Ishikawa (cell line): Measurements from ENCODE around the gene TXNL1.

Experiments used
- CEBPB ChIP-seq: IDR thresholded peaks from 2 replicates; pipeline ENCODE4 v1.6.1; 2012
- CREB1 ChIP-seq: IDR thresholded peaks from 2 replicates; pipeline ENCODE4 v1.6.1; 2012; ENCODE audit warnings: low read depth
- EGR1 ChIP-seq: IDR thresholded peaks from 2 replicates; pipeline ENCODE4 v1.6.1; 2012
- EP300 ChIP-seq: IDR thresholded peaks from 2 replicates; pipeline ENCODE4 v1.6.1; 2012; ENCODE audit warnings: borderline replicate concordance
- FOXM1 ChIP-seq: IDR thresholded peaks from 2 replicates; pipeline ENCODE4 v1.6.1; 2012; ENCODE audit warnings: low read depth, borderline replicate concordance
- NFIC ChIP-seq: IDR thresholded peaks from 2 replicates; pipeline ENCODE4 v1.6.1; 2012
- RAD21 ChIP-seq: IDR thresholded peaks from 2 replicates; pipeline ENCODE4 v1.6.1; 2012; ENCODE audit warnings: low read depth
- TAF1 ChIP-seq: IDR thresholded peaks from 2 replicates; pipeline ENCODE4 v1.6.1; 2012; ENCODE audit warnings: low read depth, mild to moderate bottlenecking
- TCF12 ChIP-seq: IDR thresholded peaks from 2 replicates; pipeline ENCODE4 v1.6.1; 2012; ENCODE audit warnings: low read depth
- TEAD4 ChIP-seq: IDR thresholded peaks from 2 replicates; pipeline ENCODE4 v1.6.1; 2012
- YY1 ChIP-seq: IDR thresholded peaks from 2 replicates; pipeline ENCODE4 v1.6.1; 2012; ENCODE audit warnings: low read depth
- ZBTB7A ChIP-seq: IDR thresholded peaks from 2 replicates; pipeline ENCODE4 v1.6.1; 2012; ENCODE audit warnings: low read depth
- TF ChIP-seq, protein P1 (sequence below): IDR thresholded peaks from 2 replicates; pipeline ENCODE4 v1.6.1; 2012; ENCODE audit warnings: low read depth, mild to moderate bottlenecking
- TF ChIP-seq, protein P2 (sequence below): IDR thresholded peaks from 2 replicates; pipeline ENCODE4 v1.6.1; 2012
- TF ChIP-seq, protein P3 (sequence below): IDR thresholded peaks from 2 replicates; pipeline ENCODE4 v1.6.1; 2012

The TXNL1 gene

DNA sequence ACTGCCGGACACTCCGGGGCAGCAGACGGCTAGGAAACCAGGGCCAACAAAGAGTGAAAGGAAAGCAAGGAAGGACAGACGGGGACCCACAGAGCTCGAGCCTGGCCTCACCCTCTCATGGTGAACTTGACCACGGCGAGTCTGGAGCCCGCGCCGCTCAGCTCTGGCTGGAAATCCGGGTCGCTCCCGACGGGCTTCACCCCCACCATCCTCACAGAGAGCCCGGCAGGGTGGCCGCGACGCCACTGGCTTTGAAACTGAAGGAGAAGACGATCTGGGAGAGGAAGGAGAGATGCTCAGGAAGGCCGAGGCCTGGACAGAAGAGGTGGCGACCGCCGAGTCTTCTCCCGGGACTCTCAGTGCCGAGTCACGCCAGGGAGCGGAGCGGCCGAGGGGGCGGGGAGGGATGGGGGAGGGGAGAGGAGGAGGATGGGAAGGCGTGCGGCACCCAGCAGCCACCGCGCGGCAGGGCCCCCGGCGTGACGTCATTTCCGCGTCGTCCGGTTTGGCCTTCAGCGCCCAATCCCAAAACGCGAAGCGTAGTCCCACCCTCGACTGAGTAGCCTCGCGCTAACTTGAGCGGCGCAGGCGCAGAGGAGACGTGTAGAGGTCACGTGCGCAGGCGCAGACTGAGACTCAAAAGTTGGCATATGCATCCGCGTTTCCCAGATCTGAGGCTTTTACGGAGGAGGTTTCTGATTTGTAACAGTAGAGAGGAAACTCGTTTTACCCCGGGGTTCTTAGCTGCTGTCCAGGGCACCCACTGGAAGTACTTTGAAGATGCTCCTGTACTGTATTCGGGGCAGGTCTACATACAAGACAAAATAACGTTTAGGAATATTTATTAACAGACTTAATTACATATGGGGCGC lies at the start of gene TXNL1:
Gene TXNL1, minus strand, starts transcription at position 361 of the 872 bp plus-strand sequence. Its CDS starts 152 bp downstream, at position 209.
- TF ChIP-seq CREB1, result peak; percentile 88
- TF ChIP-seq FOXM1, result peak; percentile 68; the same call in 1 of the 2 replicates
- TF ChIP-seq EGR1, result no peak
- TF ChIP-seq RAD21, result no peak
- peak; percentile 76 for TF ChIP-seq TCF12
- TF ChIP-seq EP300, result no peak
- TF ChIP-seq ZBTB7A, result no peak
- TF ChIP-seq TEAD4, result no peak
- TF ChIP-seq, protein P1, sequence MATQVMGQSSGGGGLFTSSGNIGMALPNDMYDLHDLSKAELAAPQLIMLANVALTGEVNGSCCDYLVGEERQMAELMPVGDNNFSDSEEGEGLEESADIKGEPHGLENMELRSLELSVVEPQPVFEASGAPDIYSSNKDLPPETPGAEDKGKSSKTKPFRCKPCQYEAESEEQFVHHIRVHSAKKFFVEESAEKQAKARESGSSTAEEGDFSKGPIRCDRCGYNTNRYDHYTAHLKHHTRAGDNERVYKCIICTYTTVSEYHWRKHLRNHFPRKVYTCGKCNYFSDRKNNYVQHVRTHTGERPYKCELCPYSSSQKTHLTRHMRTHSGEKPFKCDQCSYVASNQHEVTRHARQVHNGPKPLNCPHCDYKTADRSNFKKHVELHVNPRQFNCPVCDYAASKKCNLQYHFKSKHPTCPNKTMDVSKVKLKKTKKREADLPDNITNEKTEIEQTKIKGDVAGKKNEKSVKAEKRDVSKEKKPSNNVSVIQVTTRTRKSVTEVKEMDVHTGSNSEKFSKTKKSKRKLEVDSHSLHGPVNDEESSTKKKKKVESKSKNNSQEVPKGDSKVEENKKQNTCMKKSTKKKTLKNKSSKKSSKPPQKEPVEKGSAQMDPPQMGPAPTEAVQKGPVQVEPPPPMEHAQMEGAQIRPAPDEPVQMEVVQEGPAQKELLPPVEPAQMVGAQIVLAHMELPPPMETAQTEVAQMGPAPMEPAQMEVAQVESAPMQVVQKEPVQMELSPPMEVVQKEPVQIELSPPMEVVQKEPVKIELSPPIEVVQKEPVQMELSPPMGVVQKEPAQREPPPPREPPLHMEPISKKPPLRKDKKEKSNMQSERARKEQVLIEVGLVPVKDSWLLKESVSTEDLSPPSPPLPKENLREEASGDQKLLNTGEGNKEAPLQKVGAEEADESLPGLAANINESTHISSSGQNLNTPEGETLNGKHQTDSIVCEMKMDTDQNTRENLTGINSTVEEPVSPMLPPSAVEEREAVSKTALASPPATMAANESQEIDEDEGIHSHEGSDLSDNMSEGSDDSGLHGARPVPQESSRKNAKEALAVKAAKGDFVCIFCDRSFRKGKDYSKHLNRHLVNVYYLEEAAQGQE, result no peak
- 0 out of 2 replicates have a peak, but pooled peaks have one; percentile 9 for TF ChIP-seq YY1
- TF ChIP-seq, protein P2, sequence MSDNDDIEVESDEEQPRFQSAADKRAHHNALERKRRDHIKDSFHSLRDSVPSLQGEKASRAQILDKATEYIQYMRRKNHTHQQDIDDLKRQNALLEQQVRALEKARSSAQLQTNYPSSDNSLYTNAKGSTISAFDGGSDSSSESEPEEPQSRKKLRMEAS, result peak; percentile 74
- TF ChIP-seq NFIC, result 0 out of 2 replicates have a peak, but pooled peaks have one; percentile 22
- TF ChIP-seq, protein P3, sequence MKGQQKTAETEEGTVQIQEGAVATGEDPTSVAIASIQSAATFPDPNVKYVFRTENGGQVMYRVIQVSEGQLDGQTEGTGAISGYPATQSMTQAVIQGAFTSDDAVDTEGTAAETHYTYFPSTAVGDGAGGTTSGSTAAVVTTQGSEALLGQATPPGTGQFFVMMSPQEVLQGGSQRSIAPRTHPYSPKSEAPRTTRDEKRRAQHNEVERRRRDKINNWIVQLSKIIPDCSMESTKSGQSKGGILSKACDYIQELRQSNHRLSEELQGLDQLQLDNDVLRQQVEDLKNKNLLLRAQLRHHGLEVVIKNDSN, result peak; percentile 96
- TF ChIP-seq CEBPB, result no peak
- TF ChIP-seq TAF1, result peak; percentile 78

DNA sequence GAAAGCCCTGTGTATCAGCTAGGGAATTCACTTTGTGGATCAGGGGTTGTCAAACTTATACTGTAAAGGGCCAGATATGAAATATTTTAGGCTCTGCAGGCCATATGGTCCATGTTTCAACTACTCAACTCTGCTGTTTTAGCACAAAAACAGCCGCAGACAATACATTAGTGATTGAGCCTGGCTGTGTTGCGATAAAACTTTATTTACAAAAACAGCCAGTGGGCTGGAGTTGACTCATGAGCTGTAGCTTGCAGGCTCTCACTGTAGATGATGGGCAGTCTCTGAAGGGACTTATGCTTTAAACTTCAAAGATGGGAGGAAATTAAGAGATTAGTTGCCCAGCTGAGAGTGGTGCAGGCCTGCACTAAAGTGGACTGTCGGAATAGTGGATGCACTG lies 45.9 kb upstream of the TXNL1 start:
- no peak for TF ChIP-seq ZBTB7A
- TF ChIP-seq, protein P2, result no peak
- TF ChIP-seq, protein P1, result no peak
- no peak for TF ChIP-seq NFIC
- no peak for TF ChIP-seq FOXM1
- TF ChIP-seq CREB1, result no peak
- TF ChIP-seq CEBPB, result no peak
- no peak for TF ChIP-seq YY1
- TF ChIP-seq, protein P3, result no peak
- TF ChIP-seq RAD21, result no peak
- TF ChIP-seq EP300, result no peak
- TF ChIP-seq EGR1, result no peak

DNA sequence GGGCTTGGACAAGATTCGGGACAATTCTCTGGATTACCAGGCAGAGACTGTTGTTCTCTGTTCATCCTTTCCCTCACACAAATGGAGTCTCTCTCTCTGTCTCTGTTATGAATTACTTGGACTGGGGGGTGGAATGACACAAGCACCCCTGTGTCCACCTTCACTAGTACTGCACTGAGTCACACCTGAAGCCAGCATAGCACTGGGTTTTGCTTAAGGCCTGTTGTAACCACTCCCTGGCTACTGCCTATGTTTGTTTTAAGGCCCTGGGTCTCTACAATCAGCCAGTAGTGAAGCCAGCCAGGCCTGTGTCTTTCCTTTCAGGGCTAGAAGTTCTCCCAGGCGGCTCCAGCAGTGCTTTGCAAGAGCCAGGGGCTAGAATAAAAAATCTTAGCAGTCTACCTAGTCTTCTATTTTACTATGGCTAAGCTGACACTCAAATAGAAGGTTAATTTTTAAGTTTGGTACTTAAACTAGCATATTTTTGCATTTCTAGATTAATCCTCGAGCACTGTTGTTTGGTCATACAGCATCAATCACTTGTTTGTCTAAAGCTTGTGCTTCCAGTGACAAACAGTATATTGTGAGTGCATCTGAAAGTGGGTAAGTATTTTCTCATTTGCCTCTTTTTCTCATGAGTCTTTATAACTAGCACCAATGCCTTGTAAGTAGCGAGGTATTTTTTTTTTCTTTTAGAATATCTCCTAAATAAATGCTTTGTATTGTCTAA lies 40.6 kb upstream of the TXNL1 start:
- no peak for TF ChIP-seq TAF1

DNA sequence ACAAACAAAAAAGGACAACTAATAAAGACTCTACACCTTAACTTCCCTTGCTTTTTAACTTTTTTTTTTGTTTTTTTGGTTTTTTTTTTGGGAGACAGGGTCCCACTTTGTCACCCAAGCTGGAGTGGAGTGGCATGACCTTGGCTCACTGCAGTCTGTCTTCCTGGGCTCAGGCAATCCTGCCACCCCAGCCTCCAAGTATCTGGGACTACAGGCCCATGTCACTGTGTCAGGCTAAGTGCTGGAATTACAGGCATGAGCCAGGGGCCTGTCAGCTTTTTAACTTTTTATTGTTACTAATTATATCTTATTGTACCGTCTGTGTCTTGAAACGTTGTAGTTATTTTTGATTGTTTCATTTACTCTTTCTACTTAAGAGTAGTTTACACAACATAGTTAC lies 38.2 kb upstream of the TXNL1 start:
- no peak for TF ChIP-seq CEBPB
- TF ChIP-seq, protein P2, result no peak
- no peak for TF ChIP-seq EGR1
- TF ChIP-seq, protein P3, result no peak
- TF ChIP-seq TEAD4, result no peak
- no peak for TF ChIP-seq RAD21
- no peak for TF ChIP-seq NFIC
- TF ChIP-seq FOXM1, result no peak
- TF ChIP-seq TCF12, result no peak
- TF ChIP-seq ZBTB7A, result no peak
- TF ChIP-seq TAF1, result no peak
- no peak for TF ChIP-seq YY1

DNA sequence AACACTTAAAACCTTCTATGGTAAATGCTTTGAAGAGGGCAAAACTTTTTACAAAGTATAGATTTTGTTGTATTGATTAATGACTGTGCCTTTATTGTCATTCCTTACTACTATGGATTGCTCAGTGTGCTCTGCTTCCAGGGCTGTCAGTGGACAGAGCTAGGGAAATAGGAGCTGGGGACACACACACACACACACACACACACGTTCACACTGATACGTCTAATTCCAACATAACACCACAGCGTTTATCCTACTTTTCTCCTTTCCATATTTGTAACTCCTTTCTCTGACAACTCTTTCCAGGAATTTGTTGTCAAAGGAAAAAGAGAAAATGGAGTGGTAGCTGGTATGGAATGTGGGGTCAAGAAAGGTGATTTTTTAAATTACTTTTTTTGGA lies 34.6 kb upstream of the TXNL1 start:
- TF ChIP-seq, protein P2, result no peak
- TF ChIP-seq, protein P1, result no peak
- TF ChIP-seq TCF12 (no peak), EP300 (no peak), CREB1 (no peak)
